Gastroesophageal sphincter (tissue), 3 donors: Measurements from ENCODE around the gene SPOCK3.

Experiments
- POLR2AphosphoS5 ChIP-seq: sonication (generic); formaldehyde crosslinking; IDR thresholded peaks from one replicate; pipeline ENCODE4 v1.6.1; 2017; ENCODE audit warnings: antibody characterized with exemption
- TF ChIP-seq, protein P1 (sequence below), 4 experiments: fragments of 200-600 bp in 2 of 4; fragments of 450-650 bp in 2 of 4; sonication (generic) in 1 of 4; IDR thresholded peaks; one replicate each; pipeline ENCODE4 v1.5.1; 2017 to 2019; ENCODE audit warnings: antibody characterized with exemption in 4 of 4, mild to moderate bottlenecking in 2 of 4, moderate library complexity in 2 of 4

DNA sequence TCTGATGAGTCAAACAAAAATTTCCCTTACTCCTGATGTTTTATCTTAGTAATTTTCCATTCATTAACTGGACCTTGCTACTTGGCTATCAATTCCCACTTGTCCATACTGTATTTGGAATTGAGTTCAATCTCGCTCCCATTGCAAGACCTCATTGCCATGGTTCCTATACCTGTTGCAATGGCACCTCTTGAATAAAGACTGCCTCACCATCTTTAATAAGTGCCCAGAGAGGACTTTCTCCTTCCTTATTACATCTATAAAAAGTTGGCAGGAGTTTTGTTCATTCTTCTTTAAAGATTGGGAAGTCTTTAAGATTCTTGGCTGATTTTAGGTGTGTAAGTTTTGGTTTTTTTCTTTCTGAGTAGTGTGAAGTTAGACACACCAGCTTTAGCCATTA lies 397.4 kb downstream of the SPOCK3 start:
- TF ChIP-seq, protein P1, sequence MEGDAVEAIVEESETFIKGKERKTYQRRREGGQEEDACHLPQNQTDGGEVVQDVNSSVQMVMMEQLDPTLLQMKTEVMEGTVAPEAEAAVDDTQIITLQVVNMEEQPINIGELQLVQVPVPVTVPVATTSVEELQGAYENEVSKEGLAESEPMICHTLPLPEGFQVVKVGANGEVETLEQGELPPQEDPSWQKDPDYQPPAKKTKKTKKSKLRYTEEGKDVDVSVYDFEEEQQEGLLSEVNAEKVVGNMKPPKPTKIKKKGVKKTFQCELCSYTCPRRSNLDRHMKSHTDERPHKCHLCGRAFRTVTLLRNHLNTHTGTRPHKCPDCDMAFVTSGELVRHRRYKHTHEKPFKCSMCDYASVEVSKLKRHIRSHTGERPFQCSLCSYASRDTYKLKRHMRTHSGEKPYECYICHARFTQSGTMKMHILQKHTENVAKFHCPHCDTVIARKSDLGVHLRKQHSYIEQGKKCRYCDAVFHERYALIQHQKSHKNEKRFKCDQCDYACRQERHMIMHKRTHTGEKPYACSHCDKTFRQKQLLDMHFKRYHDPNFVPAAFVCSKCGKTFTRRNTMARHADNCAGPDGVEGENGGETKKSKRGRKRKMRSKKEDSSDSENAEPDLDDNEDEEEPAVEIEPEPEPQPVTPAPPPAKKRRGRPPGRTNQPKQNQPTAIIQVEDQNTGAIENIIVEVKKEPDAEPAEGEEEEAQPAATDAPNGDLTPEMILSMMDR (IDR thresholded peaks at IDR 0.05), result no peak
- no peak for TF ChIP-seq POLR2AphosphoS5
